GM21576 (cell line): Measurements from ENCODE around the gene MDN1.
A peak's percentile ranks its signal among the peaks of the same experiment; 100 is the strongest.

ENCODE experiments used
- ATAC-seq: cut with Tn5 transposase; IDR thresholded peaks from one replicate; pipeline ENCODE4 v1.9.1; 2021; ENCODE audit warnings: mild to moderate bottlenecking, moderate library complexity; ENCODE audit not compliant: unreplicated experiment

MDN1 gene

GRCh38 chr6:89612121-89612520, 207.5 kb downstream of the MDN1 start:
- ATAC-seq: no peak

- ATAC-seq: no peak
Measured at GRCh38 chr6:89611666-89612065, 207.9 kb downstream of the MDN1 start.

GRCh38 chr6:89610149-89610642, 209.4 kb downstream of the MDN1 start:
- peak; percentile 58 for ATAC-seq

- no peak for ATAC-seq
Measured at GRCh38 chr6:89605861-89606260, 213.7 kb downstream of the MDN1 start.

- ATAC-seq: no peak
Measured at GRCh38 chr6:89604653-89605052, 214.9 kb downstream of the MDN1 start.

DNA sequence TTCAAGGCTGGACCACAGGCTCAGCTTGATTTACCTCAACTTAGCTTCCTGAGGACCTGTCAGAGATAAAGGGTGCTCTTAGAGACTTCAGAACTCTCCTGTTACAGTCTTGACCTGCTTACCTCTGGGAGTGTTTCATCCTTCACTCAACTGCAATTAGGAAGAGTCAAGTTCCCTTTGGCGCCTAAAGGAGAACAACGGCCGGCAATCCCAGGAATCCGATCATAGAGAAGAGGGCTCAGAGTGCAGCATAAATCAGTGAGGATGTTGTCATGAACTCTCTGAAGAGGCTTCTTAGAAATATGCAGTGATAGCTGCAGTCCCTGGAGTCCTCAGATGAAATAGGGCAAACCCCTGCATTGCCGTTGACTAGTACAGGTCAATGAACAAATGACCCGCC, 217.4 kb downstream of the MDN1 start:
- no peak for ATAC-seq

DNA sequence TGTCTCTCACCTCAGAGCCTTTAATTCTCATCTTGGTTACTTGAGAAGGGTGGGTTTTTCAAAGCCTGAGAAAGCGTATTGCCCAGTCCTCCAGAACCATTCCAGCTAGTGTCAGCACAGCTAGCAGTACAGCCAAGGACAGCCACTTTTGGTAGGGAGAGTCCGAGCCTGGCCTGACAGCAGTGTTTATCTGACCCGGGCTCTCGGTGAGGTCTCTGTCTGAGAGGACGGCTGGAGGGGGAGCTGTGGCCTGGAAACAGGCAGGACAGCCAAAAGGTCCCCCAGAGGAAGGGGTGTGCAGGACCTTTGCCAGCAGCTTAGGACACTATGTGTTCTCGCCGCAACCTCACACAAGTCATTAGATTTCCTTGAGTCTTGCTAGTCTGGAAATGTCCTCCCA, 219.9 kb downstream of the MDN1 start:
- ATAC-seq: no peak

- no peak for ATAC-seq
Measured at GRCh38 chr6:89597988-89598387, 221.6 kb downstream of the MDN1 start.

GRCh38 chr6:89597372-89597771, 222.2 kb downstream of the MDN1 start:
- no peak for ATAC-seq

GRCh38 chr6:89596484-89596883, 223.1 kb downstream of the MDN1 start:
- no peak for ATAC-seq

DNA sequence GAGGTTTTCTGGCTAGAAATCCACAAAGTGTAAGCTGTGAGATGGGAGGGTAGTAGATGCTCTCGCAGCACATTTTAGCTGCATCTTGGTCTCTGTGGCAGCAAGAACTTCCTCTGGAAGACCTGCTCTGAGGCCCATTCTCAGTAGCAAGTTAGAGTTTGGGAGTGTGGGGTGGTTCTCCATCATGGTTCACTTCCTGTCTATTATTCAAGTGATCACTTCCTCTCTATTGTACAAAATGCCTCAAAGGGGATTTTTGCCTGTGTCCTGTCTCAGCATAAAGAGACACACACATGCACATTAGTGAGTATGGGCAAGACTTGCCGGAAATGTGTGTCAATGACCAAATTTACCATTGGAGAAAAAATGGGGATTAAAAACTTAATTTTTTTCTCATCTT, 223.5 kb downstream of the MDN1 start:
- peak; percentile 92 for ATAC-seq
